ENCODE results near the gene FBXW11.

FBXW11 gene

GRCh38 chr5:172050080-172050479 is 43.6 kb upstream of the FBXW11 start:
- TF ChIP-seq CTCF (IDR thresholded peaks at IDR 0.05; ENCODE audit: control insufficient read depth, extremely low read depth, insufficient read depth), result no peak
- no peak overlapping the region for H3K4me3 ChIP-seq (ENCODE audit: low read depth, low read length)
- DNase-seq (ENCODE audit: low read depth), result no peak

DNA sequence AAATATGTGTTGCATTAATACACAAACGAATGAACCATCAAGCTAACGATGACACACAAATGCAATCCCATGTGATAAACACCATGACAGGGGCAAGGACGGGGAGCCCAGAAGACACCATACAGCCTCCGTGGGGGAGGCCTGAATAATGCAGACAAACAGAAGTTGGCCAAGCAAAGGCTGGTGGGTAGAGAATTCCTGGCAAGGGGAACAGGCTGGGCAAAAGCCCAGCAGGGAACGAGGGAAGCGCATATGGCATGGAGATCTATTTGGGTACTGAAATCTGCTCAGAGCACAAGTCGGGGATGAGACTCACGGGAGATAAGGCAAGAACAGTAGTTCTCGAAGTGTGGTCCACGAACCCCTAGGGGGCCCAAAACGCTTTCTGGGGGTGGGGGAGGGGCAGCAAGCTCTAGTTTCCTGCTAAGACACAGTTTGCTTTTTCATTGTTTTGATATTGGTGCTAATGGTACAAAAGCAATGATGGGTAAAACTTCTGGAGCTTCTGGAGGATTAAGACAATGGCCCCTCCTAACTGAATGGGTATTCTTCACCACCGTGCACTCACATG is 42.9 kb upstream of the FBXW11 start:
- no peak for DNase-seq (ENCODE audit: low read depth)
- TF ChIP-seq CTCF (IDR thresholded peaks at IDR 0.05; ENCODE audit: control insufficient read depth, extremely low read depth, insufficient read depth), result no peak
- no peak overlapping the region for H3K4me3 ChIP-seq (ENCODE audit: low read depth, low read length)

DNA sequence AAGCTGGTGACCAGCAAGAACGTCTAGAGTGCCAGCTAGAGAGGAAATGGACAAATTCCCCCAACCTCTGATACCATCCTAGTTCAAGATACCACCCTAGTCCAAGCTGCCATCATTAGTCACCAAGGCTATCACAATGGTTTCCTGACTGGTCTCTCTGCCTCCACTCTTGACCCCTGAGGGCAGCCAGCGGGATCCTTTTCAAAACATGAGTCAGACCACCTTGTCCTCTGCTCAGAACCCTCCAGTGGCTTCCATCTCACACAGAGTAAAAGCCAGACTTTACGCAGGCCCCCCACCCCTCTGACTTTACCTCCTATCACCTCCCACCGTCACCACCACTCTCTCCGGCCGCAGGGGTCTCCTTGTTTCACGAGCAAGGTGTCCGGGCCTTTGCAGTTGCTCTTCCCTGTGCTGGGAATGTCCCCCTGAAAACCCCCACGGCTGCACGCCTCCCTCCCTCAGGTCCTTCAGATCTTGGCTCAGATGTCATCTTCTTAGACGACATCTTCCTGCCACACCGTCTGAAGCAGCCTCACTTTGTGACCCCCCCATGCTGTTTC is 42.2 kb upstream of the FBXW11 start:
- no peak overlapping the region for H3K4me3 ChIP-seq (ENCODE audit: low read depth, low read length)
- TF ChIP-seq CTCF (IDR thresholded peaks at IDR 0.05; ENCODE audit: control insufficient read depth, extremely low read depth, insufficient read depth), result no peak
- DNase-seq (ENCODE audit: low read depth), result no peak

DNA sequence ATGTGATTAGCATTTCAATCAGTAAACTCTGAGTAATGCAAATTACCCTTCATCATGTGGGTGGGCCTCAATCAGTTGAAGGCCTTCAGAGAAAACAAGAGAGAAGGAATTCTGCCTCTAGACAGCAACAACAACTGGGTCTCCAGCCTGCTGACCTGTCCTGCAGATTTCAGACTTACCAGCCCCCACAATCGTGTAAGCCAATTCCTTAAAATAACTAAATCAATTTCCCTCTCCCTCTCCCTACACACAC is 41.7 kb upstream of the FBXW11 start:
- DNase-seq (ENCODE audit: low read depth), result no peak
- no peak overlapping the region for H3K4me3 ChIP-seq (ENCODE audit: low read depth, low read length)
- TF ChIP-seq CTCF (IDR thresholded peaks at IDR 0.05; ENCODE audit: control insufficient read depth, extremely low read depth, insufficient read depth), result no peak

GRCh38 chr5:172046593-172046992 is 40.2 kb upstream of the FBXW11 start:
- no peak overlapping the region for H3K4me3 ChIP-seq (ENCODE audit: low read depth, low read length)
- no peak for TF ChIP-seq CTCF (IDR thresholded peaks at IDR 0.05; ENCODE audit: control insufficient read depth, extremely low read depth, insufficient read depth)
- DNase-seq (ENCODE audit: low read depth), result no peak

- no peak for DNase-seq (ENCODE audit: low read depth)
- no peak overlapping the region for H3K4me3 ChIP-seq (ENCODE audit: low read depth, low read length)
- no peak for TF ChIP-seq CTCF (IDR thresholded peaks at IDR 0.05; ENCODE audit: control insufficient read depth, extremely low read depth, insufficient read depth)
These were observed 38.8 kb upstream of the FBXW11 start for GRCh38 chr5:172045315-172045632.

DNA sequence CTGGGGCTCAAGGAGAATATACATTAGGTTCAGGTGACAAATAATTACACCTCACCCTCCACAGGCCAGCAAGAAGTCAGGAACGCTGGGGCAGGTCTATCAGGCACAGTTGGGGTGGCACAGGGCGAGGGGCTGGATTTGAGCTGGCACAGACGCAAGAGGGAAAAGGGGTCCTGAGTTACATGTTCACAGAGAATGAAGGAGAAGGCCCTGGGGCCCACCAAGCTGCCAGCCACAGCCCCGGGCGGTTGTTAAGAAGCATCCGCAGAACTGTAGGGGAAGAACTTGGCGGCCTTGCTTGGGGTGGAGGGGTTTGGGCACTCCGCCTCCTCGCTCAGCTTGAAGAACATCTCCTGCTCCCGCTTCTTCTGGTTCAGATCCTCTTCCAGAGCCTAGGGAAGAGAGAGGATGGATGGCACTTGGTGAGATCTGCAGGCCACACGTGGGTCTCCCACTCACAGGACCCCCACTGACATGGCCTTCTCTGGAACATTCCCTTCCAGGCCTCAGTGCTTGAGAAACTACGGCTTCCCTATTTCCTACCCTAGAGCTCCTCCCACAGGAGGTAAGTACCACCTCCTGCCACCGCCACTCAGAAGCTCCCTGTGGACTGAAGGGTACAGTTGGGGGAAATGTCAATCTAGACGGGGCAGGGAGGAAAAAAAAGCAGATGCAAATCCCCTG is 38.3 kb upstream of the FBXW11 start:
- no peak for DNase-seq (ENCODE audit: low read depth)
- TF ChIP-seq CTCF (IDR thresholded peaks at IDR 0.05; ENCODE audit: control insufficient read depth, extremely low read depth, insufficient read depth), result peak; percentile 26; the same call in 1 of the 2 replicates
- no peak overlapping the region for H3K4me3 ChIP-seq (ENCODE audit: low read depth, low read length)

All from LNCaP clone FGC (cell line).